Uterus (tissue), 2 donors: ENCODE measurements around the gene BMF.

Source experiments
- POLR2A ChIP-seq, 2 donors: fragments of 450-650 bp; IDR thresholded peaks; one replicate each; pipeline ENCODE4 v1.6.1; 2016; ENCODE audit warnings: antibody characterized with exemption in 2 of 2, mild to moderate bottlenecking in 1 of 2, moderate library complexity in 1 of 2
- TF ChIP-seq, protein P1 (sequence below), 4 experiments: fragments of 200-600 bp in 2 of 4; fragments of 450-650 bp in 2 of 4; sonication (generic) in 2 of 4; IDR thresholded peaks; one replicate each; pipeline ENCODE4 v1.5.1; 2016 to 2019; ENCODE audit warnings: antibody characterized with exemption in 4 of 4, mild to moderate bottlenecking in 2 of 4, moderate library complexity in 1 of 4

DNA sequence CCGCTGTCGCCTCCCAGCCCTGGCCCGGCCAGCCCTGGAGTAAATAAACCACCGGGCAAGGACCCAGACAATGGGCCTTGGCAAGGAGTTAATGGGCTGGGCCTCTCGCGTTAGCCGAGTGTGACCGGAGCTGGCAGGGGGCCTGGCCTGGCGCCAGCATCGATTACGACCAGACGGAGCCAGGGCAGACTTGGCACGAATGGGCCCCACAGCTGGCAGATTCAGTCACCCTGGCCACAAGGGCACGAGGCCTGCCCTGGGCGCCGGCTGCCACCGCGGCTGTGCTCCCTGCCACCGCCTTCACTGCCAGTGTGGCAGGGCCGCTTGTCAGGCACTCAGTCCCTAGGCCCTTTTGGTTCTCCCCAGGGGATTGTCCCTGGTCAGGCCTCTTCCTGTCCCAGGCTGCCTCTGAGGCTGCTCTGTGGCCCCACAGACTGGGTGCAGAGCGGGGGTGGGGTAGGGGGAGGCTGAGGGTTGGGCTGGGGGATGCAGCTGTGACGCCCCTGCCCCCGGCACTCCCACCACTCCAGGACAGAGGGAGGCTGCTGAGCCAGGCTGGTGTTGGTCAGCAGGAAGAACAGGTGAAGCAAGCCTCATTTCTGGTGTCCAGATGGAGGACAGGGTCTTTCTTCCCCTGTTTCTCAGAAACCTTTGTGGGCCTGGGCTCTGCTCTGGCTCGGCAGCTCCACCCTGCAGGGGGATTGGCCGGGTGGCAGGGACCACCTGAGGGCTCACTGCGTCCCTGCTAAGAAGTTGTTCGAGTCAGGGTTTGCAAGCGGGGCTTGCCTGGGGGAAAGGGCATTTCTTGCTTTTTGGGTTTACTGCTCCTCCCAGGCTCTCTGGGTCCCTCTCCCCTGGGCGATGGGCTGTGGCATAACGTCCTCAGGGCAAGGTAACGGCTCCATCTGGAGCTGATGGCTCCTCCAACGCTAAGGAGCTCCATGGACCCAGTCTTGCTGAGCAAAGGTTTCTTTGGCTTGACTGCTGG lies 39.2 kb downstream of the BMF start:
- TF ChIP-seq, protein P1, sequence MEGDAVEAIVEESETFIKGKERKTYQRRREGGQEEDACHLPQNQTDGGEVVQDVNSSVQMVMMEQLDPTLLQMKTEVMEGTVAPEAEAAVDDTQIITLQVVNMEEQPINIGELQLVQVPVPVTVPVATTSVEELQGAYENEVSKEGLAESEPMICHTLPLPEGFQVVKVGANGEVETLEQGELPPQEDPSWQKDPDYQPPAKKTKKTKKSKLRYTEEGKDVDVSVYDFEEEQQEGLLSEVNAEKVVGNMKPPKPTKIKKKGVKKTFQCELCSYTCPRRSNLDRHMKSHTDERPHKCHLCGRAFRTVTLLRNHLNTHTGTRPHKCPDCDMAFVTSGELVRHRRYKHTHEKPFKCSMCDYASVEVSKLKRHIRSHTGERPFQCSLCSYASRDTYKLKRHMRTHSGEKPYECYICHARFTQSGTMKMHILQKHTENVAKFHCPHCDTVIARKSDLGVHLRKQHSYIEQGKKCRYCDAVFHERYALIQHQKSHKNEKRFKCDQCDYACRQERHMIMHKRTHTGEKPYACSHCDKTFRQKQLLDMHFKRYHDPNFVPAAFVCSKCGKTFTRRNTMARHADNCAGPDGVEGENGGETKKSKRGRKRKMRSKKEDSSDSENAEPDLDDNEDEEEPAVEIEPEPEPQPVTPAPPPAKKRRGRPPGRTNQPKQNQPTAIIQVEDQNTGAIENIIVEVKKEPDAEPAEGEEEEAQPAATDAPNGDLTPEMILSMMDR (IDR thresholded peaks at IDR 0.05): peak in 1 of 4 experiments; percentile 10
- no peak for TF ChIP-seq POLR2A (IDR thresholded peaks at IDR 0.05)
